A673 (cell line): ENCODE measurements around the gene YWHAG. TPM values are rescaled to one million over a fixed set of nuclear protein-coding genes. Genes with fewer than 3 reads are reported as not detected.

Experiments used
- BruUV-seq: library from RNA; stranded (reverse); fragments of 400-500 nt; replicated peaks from 2 replicates; lab custom pipeline; 2021; lab: Mats Ljungman, UMichigan
- CTCF ChIA-PET: fragments of 300-600 bp; sonication (Branson Sonifier 250); formaldehyde crosslinking; loops from one replicate; lab custom pipeline; 2022; ENCODE audit warnings: antibody characterized with exemption; lab: Charles Lee
- POLR2A ChIA-PET: fragments of 300-600 bp; sonication (Branson Sonifier 250); formaldehyde crosslinking; loops from one replicate; lab custom pipeline; 2022; ENCODE audit warnings: antibody characterized with exemption; ENCODE audit not compliant: low non-redundant PET; lab: Charles Lee
- DNase-seq: peaks from one replicate; pipeline ENCODE4 v3.0.0-alpha.2; 2015; ENCODE audit warnings: low spot score
- H3K27ac ChIP-seq: fragments of 200-600 bp; sonication (generic); 2 replicates; pipeline ENCODE4 v1.5.1; 2016; ENCODE audit warnings: mixed run types, low read depth, mild to moderate bottlenecking, mixed read lengths, antibody characterized with exemption, low read length; ENCODE audit not compliant: poor library complexity, severe bottlenecking
- H3K27me3 ChIP-seq: fragments of 200-600 bp; sonication (generic); replicated peaks from 2 replicates; pipeline ENCODE4 v1.6.1; 2017; ENCODE audit warnings: mixed run types, low read depth, mild to moderate bottlenecking, mixed read lengths, antibody characterized with exemption, low read length; ENCODE audit not compliant: insufficient read depth, poor library complexity
- H3K36me3 ChIP-seq: fragments of 200-600 bp; sonication (generic); 2 replicates; pipeline ENCODE4 v1.6.1; 2016; ENCODE audit warnings: mixed run types, mild to moderate bottlenecking, mixed read lengths, antibody characterized with exemption, low read length; ENCODE audit not compliant: insufficient read depth, poor library complexity, severe bottlenecking
- H3K4me1 ChIP-seq: fragments of 200-600 bp; sonication (generic); 2 replicates; pipeline ENCODE4 v1.6.1; 2017; ENCODE audit warnings: mixed run types, mild to moderate bottlenecking, mixed read lengths, antibody characterized with exemption, low read length; ENCODE audit not compliant: insufficient read depth, poor library complexity, severe bottlenecking
- H3K4me3 ChIP-seq: fragments of 200-600 bp; sonication (generic); 2 replicates; pipeline ENCODE4 v1.5.1; 2016; ENCODE audit warnings: low read depth, mixed run types, mild to moderate bottlenecking, mixed read lengths, low read length; ENCODE audit not compliant: poor library complexity, severe bottlenecking
- H3K9me3 ChIP-seq: fragments of 200-600 bp; sonication (generic); 2 replicates; pipeline ENCODE4 v1.6.1; 2016; ENCODE audit warnings: mixed run types, low read depth, mild to moderate bottlenecking, mixed read lengths, antibody characterized with exemption, low read length; ENCODE audit not compliant: poor library complexity, severe bottlenecking
- EZH2 ChIP-seq: fragments of 200-600 bp; sonication (generic); IDR thresholded peaks from 2 replicates; pipeline ENCODE4 v1.6.1; 2017; ENCODE audit warnings: borderline replicate concordance, low read depth, mild to moderate bottlenecking, mixed read lengths, antibody characterized with exemption, low read length; ENCODE audit not compliant: poor library complexity, severe bottlenecking
- intact Hi-C: fragments of 100-400 bp; cut with micrococcal nuclease; formaldehyde crosslinking; loops from one replicate; pipeline ENCODE4 v1.10.0; 2022; ENCODE audit not compliant: unreplicated experiment
- total RNA-seq: library from RNA; stranded (reverse); gene quantifications from 2 replicates; pipeline ENCODE4 v1.2.3, GENCODE V29; 2021
- TF ChIP-seq, protein P1 (sequence below): fragments of 300-800, 200-600 bp; sonication (generic); conservative IDR thresholded peaks from 2 replicates; pipeline ENCODE4 v1.5.1; 2017; ENCODE audit warnings: low read depth, mild to moderate bottlenecking, antibody characterized with exemption, low read length, moderate library complexity, mixed read lengths

Gene YWHAG
- total RNA-seq, 1 experiment from 2014 or later, result 249 TPM

DNA sequence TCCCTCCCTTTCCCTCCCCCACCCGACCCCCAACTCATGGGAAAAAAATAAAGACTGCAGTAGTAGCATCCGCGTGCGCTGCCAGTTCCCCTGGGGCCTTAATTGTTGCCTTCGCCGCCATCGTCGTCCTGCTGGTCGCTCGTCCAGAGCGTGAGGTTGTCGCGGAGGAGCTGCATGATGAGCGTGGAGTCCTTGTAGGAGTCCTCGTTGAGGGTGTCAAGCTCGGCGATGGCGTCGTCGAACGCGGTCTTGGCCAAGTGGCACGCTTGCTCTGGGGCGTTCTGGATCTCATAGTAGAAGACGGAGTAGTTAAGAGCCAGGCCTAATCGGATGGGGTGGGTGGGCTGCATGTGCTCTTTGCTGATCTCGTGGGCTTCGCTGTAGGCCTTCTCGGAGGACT lies 29.3 kb downstream of the YWHAG start:
- POLR2A ChIA-PET, result no interaction called here
- Histone ChIP-seq H3K4me1 (peaks cover 3% of the 10 kb centered on the region), H3K4me3 (no peak overlapping the region), H3K36me3 (peaks cover 55% of the 10 kb centered on the region), H3K27ac (no peak overlapping the region), H3K27me3 (no peaks in the 10 kb centered on the region), H3K9me3 (no peaks in the 10 kb centered on the region)
- intact Hi-C loops, result no loop called here
- CTCF ChIA-PET, result no interaction called here
- no peak for DNase-seq
- TF ChIP-seq, protein P1, sequence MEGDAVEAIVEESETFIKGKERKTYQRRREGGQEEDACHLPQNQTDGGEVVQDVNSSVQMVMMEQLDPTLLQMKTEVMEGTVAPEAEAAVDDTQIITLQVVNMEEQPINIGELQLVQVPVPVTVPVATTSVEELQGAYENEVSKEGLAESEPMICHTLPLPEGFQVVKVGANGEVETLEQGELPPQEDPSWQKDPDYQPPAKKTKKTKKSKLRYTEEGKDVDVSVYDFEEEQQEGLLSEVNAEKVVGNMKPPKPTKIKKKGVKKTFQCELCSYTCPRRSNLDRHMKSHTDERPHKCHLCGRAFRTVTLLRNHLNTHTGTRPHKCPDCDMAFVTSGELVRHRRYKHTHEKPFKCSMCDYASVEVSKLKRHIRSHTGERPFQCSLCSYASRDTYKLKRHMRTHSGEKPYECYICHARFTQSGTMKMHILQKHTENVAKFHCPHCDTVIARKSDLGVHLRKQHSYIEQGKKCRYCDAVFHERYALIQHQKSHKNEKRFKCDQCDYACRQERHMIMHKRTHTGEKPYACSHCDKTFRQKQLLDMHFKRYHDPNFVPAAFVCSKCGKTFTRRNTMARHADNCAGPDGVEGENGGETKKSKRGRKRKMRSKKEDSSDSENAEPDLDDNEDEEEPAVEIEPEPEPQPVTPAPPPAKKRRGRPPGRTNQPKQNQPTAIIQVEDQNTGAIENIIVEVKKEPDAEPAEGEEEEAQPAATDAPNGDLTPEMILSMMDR, result no peak
- TF ChIP-seq EZH2, result no peak
- no TSS peak for BruUV-seq

DNA sequence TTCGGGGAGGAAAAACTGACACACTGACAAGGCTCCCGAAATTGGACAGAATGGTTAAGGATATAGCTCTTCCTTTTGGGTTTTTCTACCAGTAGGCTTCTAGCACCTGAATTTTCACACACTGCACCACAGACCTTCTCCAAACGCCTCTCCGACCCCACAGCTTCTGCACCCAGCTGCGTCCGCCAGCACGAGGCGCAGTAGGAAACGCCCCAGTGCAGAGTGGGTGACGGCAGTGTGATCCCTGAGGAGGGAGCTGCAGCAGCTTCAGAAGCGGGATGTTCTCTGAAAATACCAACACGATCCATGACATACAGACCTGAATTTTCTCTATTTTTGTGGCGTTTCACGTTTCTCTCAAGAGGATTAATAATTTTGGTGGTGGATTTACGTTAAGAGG lies 30.4 kb downstream of the YWHAG start:
- Histone ChIP-seq H3K4me3 (no peak overlapping the region), H3K9me3 (no peaks in the 10 kb centered on the region), H3K36me3 (peaks cover 55% of the 10 kb centered on the region), H3K27me3 (no peaks in the 10 kb centered on the region), H3K4me1 (no peaks in the 10 kb centered on the region), H3K27ac (no peak overlapping the region)
- ChIA-PET POLR2A (no interaction called here), CTCF (no interaction called here)
- BruUV-seq, result no TSS peak
- intact Hi-C loops, result no loop called here
- TF ChIP-seq, protein P1, result no peak
- no peak for TF ChIP-seq EZH2
- DNase-seq, result no peak

DNA sequence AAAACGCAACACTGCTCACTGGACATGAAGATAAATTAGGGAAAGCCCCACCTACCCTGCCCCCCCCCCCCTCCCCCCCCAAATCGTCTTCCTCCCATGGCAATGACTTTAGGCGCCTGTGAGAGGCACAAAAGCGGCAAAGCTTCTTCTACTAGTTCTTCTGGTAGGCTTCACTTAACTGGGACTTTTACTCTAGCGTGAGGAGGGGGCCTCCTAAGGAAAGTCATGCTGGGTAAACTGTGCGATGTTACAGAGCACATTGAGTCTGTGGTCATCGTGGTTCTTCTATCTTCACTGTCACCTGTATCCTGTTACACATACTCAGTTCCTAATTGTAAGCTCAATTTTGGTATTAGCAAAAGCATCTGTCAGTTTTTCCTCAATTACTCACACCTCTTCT lies 31.2 kb downstream of the YWHAG start:
- CTCF ChIA-PET, result no interaction called here
- intact Hi-C loops, result no loop called here
- POLR2A ChIA-PET, result no interaction called here
- Histone ChIP-seq H3K27ac (no peak overlapping the region), H3K27me3 (no peaks in the 10 kb centered on the region), H3K4me3 (no peak overlapping the region), H3K9me3 (no peaks in the 10 kb centered on the region), H3K4me1 (no peaks in the 10 kb centered on the region), H3K36me3 (peaks cover 55% of the 10 kb centered on the region)
- TF ChIP-seq EZH2, result no peak
- TF ChIP-seq, protein P1, result no peak
- no peak for DNase-seq
- no TSS peak for BruUV-seq
